MM.1S (cell line): ENCODE results near the gene CD4.

ENCODE experiments used
- DNase-seq: peaks from one replicate; pipeline ENCODE4 v3.0.0-alpha.2; 2015
- H2AFZ ChIP-seq: fragments of 300-600 bp; sonication (generic); 2 replicates; pipeline ENCODE4 v1.6.0; 2016; ENCODE audit warnings: antibody characterized with exemption, low read length
- H3F3A ChIP-seq: fragments of 300-600 bp; sonication (generic); 2 replicates; pipeline ENCODE4 v1.6.1; 2016; ENCODE audit warnings: mild to moderate bottlenecking, antibody characterized with exemption, low read length, moderate library complexity, mixed read lengths; ENCODE audit not compliant: insufficient read depth
- H3K27ac ChIP-seq: fragments of 300-600 bp; sonication (generic); 2 replicates; pipeline ENCODE4 v1.5.1; 2016; ENCODE audit warnings: mild to moderate bottlenecking, low read length
- H3K27me3 ChIP-seq: fragments of 300-600 bp; sonication (generic); replicated peaks from 2 replicates; pipeline ENCODE4 v1.6.0; 2016; ENCODE audit warnings: low read length; ENCODE audit not compliant: insufficient read depth
- H3K36me3 ChIP-seq: fragments of 300-600 bp; sonication (generic); replicated peaks from 2 replicates; pipeline ENCODE4 v1.6.1; 2016; ENCODE audit warnings: mild to moderate bottlenecking, low read length, mixed read lengths; ENCODE audit not compliant: insufficient read depth
- H3K4me1 ChIP-seq: fragments of 300-600 bp; sonication (generic); 2 replicates; pipeline ENCODE4 v1.6.1; 2016; ENCODE audit warnings: low read length, mixed read lengths
- H3K4me2 ChIP-seq: fragments of 300-600 bp; sonication (generic); 2 replicates; pipeline ENCODE4 v1.6.0; 2016; ENCODE audit warnings: low read depth, low read length
- H3K4me3 ChIP-seq: fragments of 300-600 bp; sonication (generic); 2 replicates; pipeline ENCODE4 v1.5.1; 2016; ENCODE audit warnings: low read length, mixed read lengths
- H3K79me2 ChIP-seq: fragments of 300-600 bp; sonication (generic); 2 replicates; pipeline ENCODE4 v1.6.1; 2016; ENCODE audit warnings: mixed run types, low read length, mixed read lengths
- H3K9ac ChIP-seq: fragments of 300-600 bp; sonication (generic); 2 replicates; pipeline ENCODE4 v1.6.1; 2016; ENCODE audit warnings: low read length, mixed read lengths
- H3K9me2 ChIP-seq: fragments of 300-600 bp; sonication (generic); replicated peaks from 2 replicates; pipeline ENCODE4 v1.6.1; 2016; ENCODE audit warnings: mild to moderate bottlenecking, low read length, mixed read lengths; ENCODE audit not compliant: insufficient read depth
- H3K9me3 ChIP-seq: fragments of 300-600 bp; sonication (generic); replicated peaks from 2 replicates; pipeline ENCODE4 v1.6.1; 2016; ENCODE audit warnings: mild to moderate bottlenecking, low read length, mixed read lengths; ENCODE audit not compliant: insufficient read depth
- H4K20me1 ChIP-seq: fragments of 300-600 bp; sonication (generic); 2 replicates; pipeline ENCODE4 v1.6.1; 2016; ENCODE audit warnings: mild to moderate bottlenecking, low read length, moderate library complexity, mixed read lengths; ENCODE audit not compliant: insufficient read depth
- CTCF ChIP-seq: fragments of 300-600 bp; sonication (generic); IDR thresholded peaks from 2 replicates; pipeline ENCODE4 v1.5.1; 2016; ENCODE audit warnings: antibody characterized with exemption, low read length, mixed read lengths
- EZH2 ChIP-seq: fragments of 300-600 bp; sonication (generic); optimal IDR thresholded peaks from 2 replicates; pipeline ENCODE3; 2017; ENCODE audit warnings: low read depth, mild to moderate bottlenecking, antibody characterized with exemption, low read length, mixed read lengths
- EZH2phosphoT487 ChIP-seq: fragments of 300-600 bp; sonication (generic); IDR thresholded peaks from 2 replicates; pipeline ENCODE4 v1.6.1; 2018; ENCODE audit warnings: antibody characterized with exemption, low read length

CD4 gene

GRCh38 chr12:6840761-6841515 lies 51.6 kb downstream of the CD4 start, which contains the start of gene GNB3:
GNB3 (plus strand) TSS chr12:6840925; CDS start chr12:6841288, 363 bp downstream.
- Histone ChIP-seq H3K9ac (peak within 1 kb of the TSS; percentile 7; the same call in 1 of the 2 replicates), H3K4me3 (no peak within 1 kb of the TSS), H3K27ac (peak within 1 kb of the TSS; percentile 25; the same call in 1 of the 2 replicates), H3K79me2 (no peaks in the 10 kb centered on the region), H3K4me1 (peaks cover 11% of the 10 kb centered on the region), H3K36me3 (no peaks in the 10 kb centered on the region), H3K9me2 (no peaks in the 10 kb centered on the region), H2AFZ (peak within 1 kb of the TSS; percentile 72), H3K9me3 (no peaks in the 10 kb centered on the region), H3K27me3 (no peaks in the 10 kb centered on the region), H3K4me2 (peak within 1 kb of the TSS; percentile 56), H4K20me1 (no peaks in the 10 kb centered on the region), H3F3A (no peaks in the 10 kb centered on the region)
- TF ChIP-seq EZH2phosphoT487 (no peak), EZH2 (no peak), CTCF (no peak)
- no peak for DNase-seq

DNA sequence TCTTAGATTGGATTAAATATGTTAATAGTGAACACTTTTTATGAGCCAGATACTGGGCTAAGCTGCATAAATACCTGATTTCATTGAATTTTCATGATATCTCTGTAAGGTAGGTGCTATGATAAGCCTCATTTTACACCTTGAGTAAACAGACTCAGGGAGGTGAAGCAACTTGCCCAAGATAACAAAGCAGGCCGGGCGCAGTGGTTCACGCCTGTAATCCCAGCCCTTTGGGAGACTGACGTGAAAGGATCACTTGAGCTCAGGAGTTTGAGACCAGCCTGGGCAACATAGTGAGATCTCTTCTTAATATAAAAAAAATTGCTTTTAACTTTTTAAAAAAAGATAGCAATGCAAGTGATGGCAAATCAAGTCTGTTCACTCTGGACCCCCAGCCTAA lies 52.7 kb downstream of the CD4 start:
- no peaks in the 10 kb centered on the region for H4K20me1 ChIP-seq
- no peak overlapping the region for H3K4me2 ChIP-seq
- H3K9ac ChIP-seq: no peak overlapping the region
- no peaks in the 10 kb centered on the region for H3K27me3 ChIP-seq
- H3K9me3 ChIP-seq: no peaks in the 10 kb centered on the region
- H3K4me3 ChIP-seq: no peak overlapping the region
- no peaks in the 10 kb centered on the region for H3F3A ChIP-seq
- H2AFZ ChIP-seq: no peak overlapping the region
- H3K79me2 ChIP-seq: no peaks in the 10 kb centered on the region
- H3K27ac ChIP-seq: no peak overlapping the region
- H3K4me1 ChIP-seq: peaks cover 11% of the 10 kb centered on the region
- no peaks in the 10 kb centered on the region for H3K36me3 ChIP-seq
- no peak for DNase-seq
- TF ChIP-seq EZH2 (no peak), CTCF (no peak), EZH2phosphoT487 (no peak)
- H3K9me2 ChIP-seq: no peaks in the 10 kb centered on the region

GRCh38 chr12:6843118-6843902 lies 54.0 kb downstream of the CD4 start:
- Histone ChIP-seq H3K27ac (no peak overlapping the region), H3K4me3 (no peak overlapping the region), H3K9ac (no peak overlapping the region), H3K9me2 (no peaks in the 10 kb centered on the region), H3K4me1 (peaks cover 11% of the 10 kb centered on the region), H3K79me2 (no peaks in the 10 kb centered on the region), H3K36me3 (no peaks in the 10 kb centered on the region), H4K20me1 (no peaks in the 10 kb centered on the region), H3K9me3 (no peaks in the 10 kb centered on the region), H3K27me3 (no peaks in the 10 kb centered on the region), H3K4me2 (no peak overlapping the region), H2AFZ (no peak overlapping the region), H3F3A (no peaks in the 10 kb centered on the region)
- no peak for DNase-seq
- TF ChIP-seq EZH2phosphoT487 (no peak), EZH2 (no peak), CTCF (0 out of 2 replicates have a peak, but pooled peaks have one; percentile 7)
